ENCODE results near the gene TSPO. TPM values are rescaled to one million over a fixed set of nuclear protein-coding genes. Genes with fewer than 3 reads are reported as not detected.
"Not testable (repeated sequence)": the region's sequence is repeated elsewhere in the genome, so short reads cannot be mapped to it uniquely, and the experiment has no call there.

The TSPO gene
- total RNA-seq, 1 donor from 2014 or later = 130 TPM

- no peak for DNase-seq (ENCODE audit: low spot score)
These were observed 19.4 kb upstream of the TSPO start for GRCh38 chr22:43131773-43132501.

GRCh38 chr22:43133401-43133800, 18.0 kb upstream of the TSPO start:
- no peak for DNase-seq (ENCODE audit: low spot score)

GRCh38 chr22:43134553-43134952, 16.8 kb upstream of the TSPO start:
- DNase-seq (ENCODE audit: low spot score) = no peak

DNA sequence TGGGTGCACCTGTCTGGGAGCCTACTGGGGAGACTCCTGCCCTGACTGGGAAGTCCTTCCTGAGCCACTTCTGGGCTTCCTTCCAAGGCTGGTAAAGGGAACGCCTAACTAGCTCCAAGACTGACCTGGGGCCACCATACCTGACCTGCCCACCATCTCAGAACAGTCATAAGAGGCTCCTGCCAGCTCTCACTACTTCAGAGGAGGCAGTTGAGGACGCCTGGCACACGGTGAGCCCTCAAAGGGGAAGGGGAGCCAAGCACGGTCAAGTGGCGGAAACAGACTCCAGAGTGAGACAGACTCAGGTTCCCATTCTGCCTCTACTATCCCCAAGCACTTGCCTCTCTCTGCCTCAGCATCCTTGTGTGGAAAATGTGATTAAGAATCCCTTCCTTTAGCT, 15.8 kb upstream of the TSPO start:
- DNase-seq (ENCODE audit: low spot score) = no peak

DNA sequence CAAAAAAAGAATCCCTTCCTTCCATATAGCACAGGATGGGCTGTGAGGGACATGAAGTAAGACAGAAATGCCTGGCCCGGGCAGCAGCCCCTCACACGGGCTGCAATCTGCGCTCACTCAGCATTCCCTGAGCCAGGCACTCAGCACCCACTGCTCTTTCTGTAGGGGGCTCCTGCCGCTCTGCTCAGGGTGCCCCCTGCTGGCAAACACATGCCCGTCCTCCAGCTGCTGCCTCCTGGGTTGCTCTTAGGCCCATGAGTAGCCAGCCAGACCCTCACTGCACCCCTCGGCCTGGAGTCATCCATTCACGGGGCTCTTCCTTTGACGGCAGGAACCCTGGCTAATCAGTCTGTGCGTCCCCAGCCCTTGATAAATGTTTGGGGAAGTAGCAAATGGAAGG, 15.1 kb upstream of the TSPO start:
- DNase-seq (ENCODE audit: low spot score) = no peak

DNA sequence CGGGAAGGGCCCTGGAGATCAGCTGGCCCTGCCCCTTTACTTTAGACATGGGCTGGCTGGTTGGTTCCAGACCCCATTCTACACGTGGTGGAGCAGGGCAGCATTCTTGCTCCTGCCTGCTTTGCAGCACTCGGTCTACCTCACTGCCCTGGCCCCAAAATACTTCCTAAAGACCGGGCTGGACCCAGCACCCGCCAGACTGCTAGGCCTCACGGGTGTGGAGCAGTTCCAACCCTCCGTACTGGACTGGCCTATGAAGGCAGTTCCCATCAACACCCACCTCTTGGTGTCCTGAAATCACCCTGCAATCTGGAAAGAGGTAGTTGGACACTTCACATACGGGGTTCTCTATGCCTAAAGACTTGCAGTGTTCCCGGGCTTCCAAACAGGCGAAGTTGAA, 14.6 kb upstream of the TSPO start:
- DNase-seq (ENCODE audit: low spot score) = no peak

DNA sequence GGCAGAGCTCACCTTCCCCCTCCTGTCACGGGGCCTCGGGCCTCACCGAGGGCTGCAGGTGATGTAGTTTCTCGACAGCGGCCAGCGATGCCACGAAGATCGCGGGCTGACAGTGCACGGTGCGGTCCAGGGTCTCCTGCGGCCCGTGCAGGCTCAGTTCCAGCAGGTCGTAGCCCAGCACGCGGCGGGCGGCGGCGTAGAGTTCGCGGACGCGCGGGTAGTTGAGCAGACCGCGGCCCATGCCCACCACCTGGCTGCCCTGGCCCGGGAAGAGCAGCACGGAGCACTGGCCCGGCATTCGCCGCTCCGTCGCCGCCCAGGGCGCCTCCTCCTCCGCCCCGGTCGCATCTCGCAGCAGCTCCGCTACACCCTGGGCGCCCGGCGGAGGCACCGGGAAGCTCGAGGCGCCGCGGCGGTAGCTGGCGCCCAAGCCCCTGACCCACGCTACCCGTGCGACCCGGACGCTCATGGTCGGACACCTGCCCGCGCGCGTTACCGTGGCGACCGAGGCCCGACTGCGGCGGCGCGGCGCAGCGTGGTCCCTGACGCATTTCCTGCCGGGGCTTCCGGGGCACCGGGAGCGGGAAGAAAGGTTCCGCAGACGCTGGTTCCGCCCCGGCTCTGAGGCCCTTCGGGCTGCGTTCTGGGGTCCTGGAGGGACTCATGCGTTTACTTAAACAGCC, 8.3 kb upstream of the TSPO start, which contains the start of gene MCAT:
MCAT (minus strand) TSS at position 519 of the 683 bp plus-strand sequence; CDS start at position 469, 50 bp downstream.
- peak; percentile 87 for DNase-seq (ENCODE audit: low spot score)

- DNase-seq (ENCODE audit: low spot score) = no peak
These were observed 6.4 kb upstream of the TSPO start for GRCh38 chr22:43144949-43145348.

DNA sequence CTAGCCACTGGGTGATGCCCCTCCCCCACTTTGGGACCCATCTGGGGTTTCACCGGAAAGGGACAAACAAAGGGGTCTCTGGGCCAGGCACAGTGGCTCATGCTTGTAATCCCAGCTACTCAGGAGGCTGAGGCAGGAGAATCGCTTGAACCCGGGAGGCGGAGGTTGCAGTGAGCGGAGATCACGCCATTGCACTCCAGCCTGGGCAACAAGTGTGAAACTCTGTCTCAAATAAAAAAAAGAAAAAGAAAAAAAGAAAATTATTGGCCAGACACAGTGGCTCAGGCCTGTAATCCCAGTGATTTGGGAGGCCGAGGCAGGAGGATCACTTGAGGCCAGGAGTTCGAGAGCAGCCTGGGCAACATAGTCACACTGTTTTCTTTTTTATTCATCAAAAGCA, 6.0 kb upstream of the TSPO start:
- DNase-seq (ENCODE audit: low spot score) = not testable (repeated sequence)

DNA sequence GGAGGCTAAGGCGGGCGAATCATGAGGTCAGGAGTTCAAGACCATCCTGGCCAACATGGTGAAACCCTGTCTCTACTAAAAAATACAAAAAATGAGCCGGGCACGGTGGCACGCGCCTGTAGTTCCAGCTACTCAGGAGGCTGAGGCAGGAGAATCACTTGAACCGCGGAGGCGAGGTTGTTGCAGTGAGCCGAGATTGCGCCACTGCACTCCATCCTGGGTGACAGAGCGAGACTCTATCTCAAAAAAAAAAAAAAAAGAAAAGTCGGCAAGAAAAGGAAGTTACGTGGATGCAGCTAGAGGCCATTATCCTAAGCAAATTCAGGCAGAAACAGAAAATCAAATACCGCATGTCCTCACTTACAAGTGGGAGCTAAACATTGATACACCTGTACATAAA, 5.0 kb upstream of the TSPO start:
- not testable (repeated sequence) for DNase-seq (ENCODE audit: low spot score)

GRCh38 chr22:43147821-43148220, 3.5 kb upstream of the TSPO start:
- DNase-seq (ENCODE audit: low spot score) = no peak

GRCh38 chr22:43148581-43148980, 2.8 kb upstream of the TSPO start:
- no peak for DNase-seq (ENCODE audit: low spot score)

DNA sequence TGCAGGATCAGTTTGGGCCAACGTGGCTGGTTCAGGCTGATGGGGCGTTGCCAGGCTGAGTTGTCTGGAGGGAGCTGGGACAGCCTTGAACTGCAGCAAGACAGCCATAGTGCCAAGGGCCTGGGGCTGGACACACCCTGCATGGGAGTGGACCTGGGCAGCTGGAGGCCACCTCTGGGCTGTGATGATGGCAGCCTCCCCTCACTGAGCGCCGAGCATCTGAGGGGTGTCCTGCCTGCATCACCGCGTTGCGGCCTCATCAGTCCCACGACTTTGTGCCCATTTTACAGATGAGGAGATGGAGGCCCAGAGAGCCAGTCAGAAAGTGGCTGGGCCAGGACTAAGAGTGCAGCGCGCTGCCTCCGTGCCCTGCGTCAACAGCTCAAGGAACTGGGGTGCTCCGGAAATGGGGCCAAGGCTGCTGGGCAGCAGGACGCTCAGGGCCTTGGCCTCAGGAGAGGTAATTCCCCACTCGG, 590 bp upstream of the TSPO start:
- no peak for DNase-seq (ENCODE audit: low spot score)

DNA sequence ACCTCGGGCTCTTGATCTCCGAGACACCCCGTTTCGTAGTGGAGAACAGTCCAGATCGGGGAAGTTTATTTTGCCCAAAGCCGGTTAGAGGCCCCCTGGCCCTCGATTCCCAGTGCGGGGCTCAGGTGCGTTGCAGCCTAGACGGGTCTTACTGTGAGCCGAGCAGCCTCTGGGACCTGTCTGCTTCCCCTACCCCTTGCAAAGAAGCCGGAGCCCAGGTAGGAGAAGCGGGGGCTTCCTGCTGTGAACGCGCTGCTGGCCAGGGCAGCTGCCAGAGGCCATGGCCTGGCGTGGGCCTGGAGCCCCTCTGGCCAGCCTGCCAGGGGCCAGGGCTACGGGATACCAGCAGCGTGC, 621 bp downstream of the TSPO start:
- no peak for DNase-seq (ENCODE audit: low spot score)

- DNase-seq (ENCODE audit: low spot score) = peak; percentile 85
These were observed 1.2 kb downstream of the TSPO start for GRCh38 chr22:43152357-43153071.

- no peak for DNase-seq (ENCODE audit: low spot score)
These were observed 2.5 kb downstream of the TSPO start for GRCh38 chr22:43153899-43154298.

DNA sequence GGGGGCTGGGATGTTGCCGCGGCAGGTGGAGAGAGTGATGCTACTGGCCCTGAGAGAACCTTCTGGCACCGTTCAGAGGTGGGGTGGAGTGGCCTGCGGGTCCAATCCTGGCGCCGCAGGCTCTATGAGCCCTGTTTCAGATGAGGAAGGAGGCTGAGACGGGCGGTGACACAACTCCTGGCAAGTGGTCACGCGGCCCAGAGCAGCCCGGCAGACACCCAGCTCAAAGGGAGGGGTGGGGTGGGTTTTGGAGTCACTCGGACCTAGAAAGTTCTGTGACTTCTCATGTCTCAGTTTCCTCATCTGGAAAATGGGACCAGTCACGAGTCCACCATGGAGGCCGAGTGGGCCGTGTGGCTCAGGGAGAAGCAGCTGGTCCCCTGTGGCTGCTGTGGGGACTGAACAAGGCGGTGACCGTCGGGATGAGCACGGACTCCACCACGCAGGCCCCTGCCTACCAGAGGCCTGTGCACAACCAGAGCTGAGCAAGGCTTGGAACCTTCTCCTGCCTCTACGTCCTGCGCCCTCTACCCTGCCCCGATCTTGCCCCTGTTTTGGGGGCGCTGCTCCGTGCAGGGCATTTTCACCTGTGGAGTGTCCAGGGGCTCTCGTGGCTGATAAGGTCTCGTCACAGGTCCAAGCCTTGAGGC, 3.7 kb downstream of the TSPO start:
- DNase-seq (ENCODE audit: low spot score) = no peak

DNA sequence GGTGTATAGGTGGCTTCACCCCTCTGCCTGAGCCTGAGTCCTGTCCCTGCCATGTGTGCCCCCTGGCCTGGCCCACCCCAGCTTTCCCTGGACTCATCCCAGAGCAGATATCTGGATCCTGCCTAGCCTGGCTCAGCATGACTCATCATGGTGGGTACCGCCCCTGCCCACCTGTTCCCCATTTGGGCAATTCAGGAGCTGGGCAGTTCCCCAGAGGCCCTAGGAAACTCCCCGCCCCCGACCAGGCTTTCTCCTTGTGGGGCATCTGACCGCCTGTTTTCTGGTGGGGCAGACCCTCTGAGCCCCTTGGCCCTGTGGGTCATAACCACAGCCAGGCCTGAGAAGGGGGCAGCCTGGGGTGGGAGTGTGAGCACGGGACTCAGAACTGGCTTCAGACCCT, 4.4 kb downstream of the TSPO start:
- DNase-seq (ENCODE audit: low spot score) = no peak

DNA sequence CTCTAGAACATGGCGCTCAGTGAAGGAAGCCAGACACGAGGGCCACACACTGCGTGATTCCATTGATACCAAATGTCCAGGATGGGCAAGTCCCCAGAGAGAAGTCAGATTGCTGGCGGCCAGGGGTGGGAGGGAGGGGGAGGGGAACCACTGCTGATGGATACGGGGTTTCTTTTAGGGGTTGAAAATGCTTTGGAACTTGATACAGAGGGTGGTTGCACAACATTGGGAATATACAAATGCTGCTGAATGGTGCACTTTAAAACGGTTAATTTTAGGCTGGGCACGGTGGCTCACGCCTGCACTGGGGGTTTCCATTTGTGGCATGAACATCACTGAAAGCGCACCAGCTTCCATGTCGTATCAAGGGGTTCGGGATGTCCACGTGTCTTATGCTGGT, 5.1 kb downstream of the TSPO start:
- no peak for DNase-seq (ENCODE audit: low spot score)

DNA sequence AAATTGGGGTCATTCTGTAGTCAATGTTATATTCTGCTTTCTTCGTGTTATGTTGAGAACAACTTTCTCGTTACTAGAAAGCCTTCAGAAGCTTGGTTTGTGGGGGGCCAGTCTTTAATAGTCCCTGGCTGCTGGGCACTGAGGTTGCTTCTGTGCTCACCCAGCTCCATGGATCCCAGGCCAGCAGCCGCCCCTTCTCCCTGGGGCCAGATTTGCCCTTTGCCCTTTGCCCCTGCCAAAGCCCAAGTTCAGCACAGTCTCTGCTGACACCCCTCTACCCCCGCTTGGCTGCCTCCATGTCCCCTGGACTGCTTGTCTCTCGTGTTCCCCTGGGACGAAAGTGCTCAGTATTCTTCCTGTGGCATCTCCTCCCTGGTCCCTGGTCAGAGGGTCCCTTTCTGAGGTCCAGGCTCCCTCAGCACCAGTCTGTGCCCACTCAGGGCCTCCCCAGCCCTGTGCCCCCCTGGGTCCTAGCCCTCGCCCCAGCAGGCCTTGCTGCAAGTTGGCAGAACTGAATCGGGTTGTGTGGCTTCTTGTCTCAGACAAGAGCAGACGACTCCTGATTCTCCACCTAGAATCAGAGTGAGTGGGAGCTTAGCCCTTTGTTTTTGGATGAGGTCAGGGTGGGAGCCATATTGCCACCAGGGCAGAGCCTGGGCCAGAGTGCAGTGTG, 6.7 kb downstream of the TSPO start:
- no peak for DNase-seq (ENCODE audit: low spot score)

DNA sequence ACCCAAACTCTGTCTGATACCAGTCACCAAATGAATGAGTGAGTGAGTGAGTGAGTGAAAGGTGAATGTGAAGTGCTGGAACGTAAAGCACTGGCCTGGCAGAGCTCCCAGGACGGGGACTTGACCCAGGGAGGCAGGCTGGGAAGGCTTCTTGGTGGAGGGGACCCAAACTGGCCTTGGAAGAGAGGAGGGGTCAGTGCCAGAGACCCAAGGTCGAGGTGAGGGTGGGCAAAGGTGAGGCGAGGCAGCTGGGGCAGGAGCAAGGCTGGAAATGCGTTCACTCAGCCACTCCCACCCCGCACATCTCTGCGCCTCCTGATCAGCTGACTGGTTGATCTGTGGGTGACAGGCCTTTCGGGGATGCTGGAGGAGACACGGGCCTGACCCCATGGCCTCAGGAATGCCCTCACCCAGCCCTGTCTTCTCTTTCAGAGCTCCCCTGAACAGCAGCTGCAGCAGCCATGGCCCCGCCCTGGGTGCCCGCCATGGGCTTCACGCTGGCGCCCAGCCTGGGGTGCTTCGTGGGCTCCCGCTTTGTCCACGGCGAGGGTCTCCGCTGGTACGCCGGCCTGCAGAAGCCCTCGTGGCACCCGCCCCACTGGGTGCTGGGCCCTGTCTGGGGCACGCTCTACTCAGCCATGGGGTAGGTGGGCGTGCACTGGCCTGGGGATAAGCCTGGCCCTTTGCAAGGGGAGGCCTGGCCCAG, 7.6 kb downstream of the TSPO start:
- no peak for DNase-seq (ENCODE audit: low spot score)
